ENCODE results near the gene MRPL22. TPM values are rescaled to one million over a fixed set of nuclear protein-coding genes. Genes with fewer than 3 reads are reported as not detected.

The MRPL22 gene
- total RNA-seq, 1 experiment from 2014 or later, result 27.2 TPM

DNA sequence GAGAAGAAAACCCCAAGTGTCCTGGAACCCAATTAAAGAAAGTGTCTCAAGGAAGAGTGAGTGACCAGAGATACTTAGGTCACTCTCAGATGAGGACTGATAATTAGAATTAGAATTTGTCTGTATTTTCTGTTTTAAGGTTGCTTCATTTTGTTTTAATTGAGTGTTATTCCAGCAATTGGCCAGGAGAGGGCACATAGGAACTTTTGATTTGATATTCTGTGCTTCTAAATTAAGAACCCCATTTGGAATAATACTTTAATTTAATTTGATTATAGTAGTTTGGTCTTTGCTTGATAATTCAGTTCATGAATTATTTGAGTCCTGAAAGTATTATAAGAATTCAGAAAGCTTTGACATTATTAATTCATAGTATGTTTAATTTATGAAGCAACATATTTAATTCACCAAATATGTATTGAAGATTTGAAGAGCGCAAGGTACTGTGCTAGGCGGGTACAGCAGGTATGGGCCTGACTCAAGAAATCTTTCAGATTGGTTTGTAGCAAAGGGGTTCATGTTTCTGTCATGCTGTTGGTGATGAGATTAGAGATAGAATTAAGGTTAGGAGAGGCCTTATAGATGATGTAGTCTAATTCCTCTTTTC is 4.9 kb downstream of the MRPL22 start:
- Histone ChIP-seq H3K4me2 (ENCODE audit: low read length) (no peak overlapping the region), H3K4me1 (ENCODE audit: insufficient read depth, low read length) (peaks cover 5% of the 10 kb centered on the region), H3K9me3 (ENCODE audit: low read length) (no peaks in the 10 kb centered on the region), H3K9ac (ENCODE audit: low read length) (no peak overlapping the region), H3K4me3 (ENCODE audit: low read length) (no peak overlapping the region), H2AFZ (ENCODE audit: low read length) (no peak overlapping the region), H3K27me3 (ENCODE audit: low read length) (no peaks in the 10 kb centered on the region), H3K36me3 (ENCODE audit: low read depth, low read length) (peaks cover 4% of the 10 kb centered on the region; the same call in 1 of the 2 replicates), H3K79me2 (ENCODE audit: low read length) (peaks cover 81% of the 10 kb centered on the region), H3K27ac (ENCODE audit: low read length) (no peak overlapping the region), H3F3A (ENCODE audit: low read length, unreplicated experiment) (no peaks in the 10 kb centered on the region), H4K20me1 (ENCODE audit: low read length) (no peaks in the 10 kb centered on the region), H3K9me2 (replicated peaks; ENCODE audit: low read length) (no peaks in the 10 kb centered on the region)
- DNase-seq, result peak; percentile 39
- no TSS peak for BruUV-seq (replicated peaks)
- TF ChIP-seq, protein P1, sequence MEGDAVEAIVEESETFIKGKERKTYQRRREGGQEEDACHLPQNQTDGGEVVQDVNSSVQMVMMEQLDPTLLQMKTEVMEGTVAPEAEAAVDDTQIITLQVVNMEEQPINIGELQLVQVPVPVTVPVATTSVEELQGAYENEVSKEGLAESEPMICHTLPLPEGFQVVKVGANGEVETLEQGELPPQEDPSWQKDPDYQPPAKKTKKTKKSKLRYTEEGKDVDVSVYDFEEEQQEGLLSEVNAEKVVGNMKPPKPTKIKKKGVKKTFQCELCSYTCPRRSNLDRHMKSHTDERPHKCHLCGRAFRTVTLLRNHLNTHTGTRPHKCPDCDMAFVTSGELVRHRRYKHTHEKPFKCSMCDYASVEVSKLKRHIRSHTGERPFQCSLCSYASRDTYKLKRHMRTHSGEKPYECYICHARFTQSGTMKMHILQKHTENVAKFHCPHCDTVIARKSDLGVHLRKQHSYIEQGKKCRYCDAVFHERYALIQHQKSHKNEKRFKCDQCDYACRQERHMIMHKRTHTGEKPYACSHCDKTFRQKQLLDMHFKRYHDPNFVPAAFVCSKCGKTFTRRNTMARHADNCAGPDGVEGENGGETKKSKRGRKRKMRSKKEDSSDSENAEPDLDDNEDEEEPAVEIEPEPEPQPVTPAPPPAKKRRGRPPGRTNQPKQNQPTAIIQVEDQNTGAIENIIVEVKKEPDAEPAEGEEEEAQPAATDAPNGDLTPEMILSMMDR (conservative IDR thresholded peaks at IDR 0.05; ENCODE audit: low read depth, low read length), result peak; percentile 56
- TF ChIP-seq EZH2 (IDR thresholded peaks at IDR 0.05; ENCODE audit: low read length, unreplicated experiment), result no peak
- ChIA-PET POLR2A (ENCODE audit: unreplicated experiment) (no interaction called here), CTCF (no interaction called here)
- ATAC-seq, result no peak
- intact Hi-C loops (cut with micrococcal nuclease), result loop anchor here (1.0 to 10.0 kb wide), 5 partner anchors 21 to 301 kb away; partner anchors contain the start of gene LARP1

DNA sequence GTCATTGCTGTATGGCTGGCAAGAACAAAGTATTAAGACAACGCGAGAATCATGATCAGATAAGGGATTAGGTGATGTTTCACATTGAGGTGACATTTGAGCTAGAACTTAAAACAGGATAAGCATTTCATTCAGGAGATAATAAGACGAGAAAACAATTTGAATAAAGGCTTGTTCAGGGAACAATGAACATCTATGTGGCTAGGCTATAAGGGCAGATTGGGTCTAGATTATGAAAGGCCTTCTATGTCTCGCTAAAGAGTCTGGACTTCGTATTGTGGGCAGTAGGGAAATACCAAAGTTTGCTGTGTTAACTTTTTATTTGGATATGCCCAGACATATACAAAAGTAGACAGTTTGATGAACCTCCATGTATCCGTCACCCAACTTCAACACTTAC is 6.9 kb downstream of the MRPL22 start:
- no peak overlapping the region for H3K4me3 ChIP-seq (ENCODE audit: low read length)
- H3K4me2 ChIP-seq (ENCODE audit: low read length), result no peak overlapping the region
- peaks cover 4% of the 10 kb centered on the region; the same call in 1 of the 2 replicates for H3K36me3 ChIP-seq (ENCODE audit: low read depth, low read length)
- H3K9me3 ChIP-seq (ENCODE audit: low read length), result no peaks in the 10 kb centered on the region
- H4K20me1 ChIP-seq (ENCODE audit: low read length), result no peaks in the 10 kb centered on the region
- H3K27me3 ChIP-seq (ENCODE audit: low read length), result no peaks in the 10 kb centered on the region
- H3F3A ChIP-seq (ENCODE audit: low read length, unreplicated experiment), result no peaks in the 10 kb centered on the region
- no peak overlapping the region for H3K9ac ChIP-seq (ENCODE audit: low read length)
- peaks cover under 1% of the 10 kb centered on the region; the same call in 1 of the 2 replicates for H3K4me1 ChIP-seq (ENCODE audit: insufficient read depth, low read length)
- ATAC-seq, result no peak
- H3K9me2 ChIP-seq (replicated peaks; ENCODE audit: low read length), result no peaks in the 10 kb centered on the region
- H2AFZ ChIP-seq (ENCODE audit: low read length), result no peak overlapping the region
- no peak overlapping the region for H3K27ac ChIP-seq (ENCODE audit: low read length)
- ChIA-PET CTCF (no interaction called here), POLR2A (ENCODE audit: unreplicated experiment) (no interaction called here)
- no TSS peak for BruUV-seq (replicated peaks)
- no peak for DNase-seq
- intact Hi-C loops (cut with micrococcal nuclease), result loop anchor here (10.0 kb wide), 2 partner anchors 193 to 303 kb away; partner anchors contain the start of gene LARP1
- peaks cover 65% of the 10 kb centered on the region for H3K79me2 ChIP-seq (ENCODE audit: low read length)
- TF ChIP-seq EZH2 (IDR thresholded peaks at IDR 0.05; ENCODE audit: low read length, unreplicated experiment), result no peak
- no peak for TF ChIP-seq EZH2phosphoT487 (IDR thresholded peaks at IDR 0.05; ENCODE audit: borderline replicate concordance, low read length)
- TF ChIP-seq, protein P1 (conservative IDR thresholded peaks at IDR 0.05; ENCODE audit: low read depth, low read length), result no peak

DNA sequence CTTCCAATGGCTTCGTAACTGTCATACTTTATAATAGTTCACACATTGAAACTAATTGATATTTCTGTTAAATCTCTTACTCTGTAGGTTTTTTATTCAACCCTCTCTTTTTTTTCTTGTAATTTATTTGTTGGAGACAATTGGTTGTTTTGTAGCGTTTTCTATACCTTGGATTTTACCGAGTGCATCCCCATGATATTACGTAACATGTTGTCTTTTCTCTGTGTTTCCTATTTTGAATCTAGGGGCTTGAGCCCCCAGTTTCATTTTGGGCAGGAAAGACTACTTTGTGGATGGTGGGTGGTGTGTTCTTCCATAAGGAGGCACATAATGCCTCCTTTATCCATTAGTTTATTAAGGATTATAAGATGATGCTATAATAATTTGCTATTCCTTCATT is 7.4 kb downstream of the MRPL22 start:
- Histone ChIP-seq H3K4me2 (ENCODE audit: low read length) (no peak overlapping the region), H2AFZ (ENCODE audit: low read length) (no peak overlapping the region), H3F3A (ENCODE audit: low read length, unreplicated experiment) (no peaks in the 10 kb centered on the region), H3K9me3 (ENCODE audit: low read length) (no peaks in the 10 kb centered on the region), H3K79me2 (ENCODE audit: low read length) (peaks cover 60% of the 10 kb centered on the region), H3K27me3 (ENCODE audit: low read length) (no peaks in the 10 kb centered on the region), H3K9me2 (replicated peaks; ENCODE audit: low read length) (no peaks in the 10 kb centered on the region), H3K27ac (ENCODE audit: low read length) (no peak overlapping the region), H3K4me3 (ENCODE audit: low read length) (no peak overlapping the region), H4K20me1 (ENCODE audit: low read length) (no peaks in the 10 kb centered on the region), H3K36me3 (ENCODE audit: low read depth, low read length) (peaks cover 4% of the 10 kb centered on the region; the same call in 1 of the 2 replicates), H3K4me1 (ENCODE audit: insufficient read depth, low read length) (no peaks in the 10 kb centered on the region), H3K9ac (ENCODE audit: low read length) (no peak overlapping the region)
- CTCF ChIA-PET, result no interaction called here
- DNase-seq, result no peak
- TF ChIP-seq EZH2 (IDR thresholded peaks at IDR 0.05; ENCODE audit: low read length, unreplicated experiment) (no peak), EZH2phosphoT487 (IDR thresholded peaks at IDR 0.05; ENCODE audit: borderline replicate concordance, low read length) (no peak)
- TF ChIP-seq, protein P1 (conservative IDR thresholded peaks at IDR 0.05; ENCODE audit: low read depth, low read length), result no peak
- POLR2A ChIA-PET (ENCODE audit: unreplicated experiment), result no interaction called here
- ATAC-seq, result no peak
- no TSS peak for BruUV-seq (replicated peaks)
- intact Hi-C loops (cut with micrococcal nuclease), result loop anchor here (10.0 kb wide), 2 partner anchors 194 to 304 kb away; partner anchors contain the start of gene LARP1

All from PC-3 (cell line).